MCF 10A (cell line): ENCODE data around the gene AGO3. TPM values are rescaled to one million over a fixed set of nuclear protein-coding genes. Genes with fewer than 3 reads are reported as not detected.
A peak's percentile ranks its signal among the peaks of the same experiment; 100 is the strongest.

Source experiments
- BruUV-seq: library from RNA; stranded (reverse); fragments of 400-500 nt; replicated peaks from 2 replicates; lab custom pipeline; 2021; lab: Mats Ljungman, UMichigan
- CTCF ChIA-PET: fragments of 300-600 bp; sonication (Branson Sonifier 250); formaldehyde crosslinking; extraction: SDS; loops from one replicate; lab custom pipeline; 2021; ENCODE audit warnings: antibody characterized with exemption, inconsistent platforms; lab: Yijun Ruan, JAX
- POLR2A ChIA-PET: fragments of 300-600, 350-650 bp; sonication (Branson Sonifier 250); formaldehyde crosslinking; extraction: SDS; loops from one replicate; lab custom pipeline; 2020; ENCODE audit warnings: antibody characterized with exemption, inconsistent platforms; lab: Yijun Ruan, JAX
- DNase-seq: peaks from one replicate; pipeline ENCODE4 v3.0.0-alpha.2; 2018; ENCODE audit not compliant: unreplicated experiment
- H3K27ac Mint-ChIP-seq: one replicate; pipeline ENCODE4 v1.8.0; 2022; ENCODE audit warnings: mild to moderate bottlenecking, low read depth, mixed read lengths; ENCODE audit not compliant: unreplicated experiment
- H3K27me3 Mint-ChIP-seq: one replicate; pipeline ENCODE4 v1.8.0; 2022; ENCODE audit warnings: mixed read lengths; ENCODE audit not compliant: insufficient read depth, unreplicated experiment
- H3K36me3 Mint-ChIP-seq: one replicate; pipeline ENCODE4 v1.8.0; 2022; ENCODE audit warnings: mild to moderate bottlenecking, moderate library complexity, mixed read lengths; ENCODE audit not compliant: insufficient read depth, unreplicated experiment
- H3K4me1 Mint-ChIP-seq: one replicate; pipeline ENCODE4 v1.8.0; 2022; ENCODE audit warnings: mixed read lengths; ENCODE audit not compliant: insufficient read depth, unreplicated experiment
- H3K4me3 Mint-ChIP-seq: one replicate; pipeline ENCODE4 v1.8.0; 2022; ENCODE audit warnings: mild to moderate bottlenecking, moderate library complexity, mixed read lengths; ENCODE audit not compliant: unreplicated experiment
- H3K9me3 Mint-ChIP-seq: one replicate; pipeline ENCODE4 v1.8.0; 2022; ENCODE audit warnings: mixed read lengths; ENCODE audit not compliant: unreplicated experiment
- CTCF ChIP-seq: fragments of 200-600 bp; IDR thresholded peaks from one replicate; pipeline ENCODE4 v1.8.0; 2022; ENCODE audit warnings: antibody characterized with exemption, mild to moderate bottlenecking; ENCODE audit not compliant: unreplicated experiment
- intact Hi-C: fragments of 100-400 bp; cut with micrococcal nuclease; formaldehyde crosslinking; loops from 2 replicates; pipeline ENCODE4 v1.14.1; 2022
- total RNA-seq: library from RNA; stranded (reverse); gene quantifications from 2 replicates; pipeline ENCODE4 v1.2.3, GENCODE V29; 2022

Gene AGO3
- total RNA-seq, 1 experiment from 2014 or later = 31.6 TPM

- H3K27me3 Mint-ChIP-seq = no peaks in the 10 kb centered on the region
- no TSS peak for BruUV-seq
- intact Hi-C loops = loop anchor here (2.0 kb wide), 1 partner anchor 48 kb away; the partner anchor contains the start of gene AGO3
- peak; percentile 88 for TF ChIP-seq CTCF
- peak; percentile 94 for DNase-seq
- ChIA-PET POLR2A (interaction anchor here (0.8 to 5.1 kb wide), 6 partner anchors 10 to 277 kb away, joined by 3 to 25 read pairs (median 3); partner anchors contain the start of genes AGO3 and TRAPPC3), CTCF (interaction anchor here (0.5 to 2.8 kb wide), 21 partner anchors 8 to 1097 kb away, joined by 3 to 22 read pairs (median 4); partner anchors contain the start of gene AGO3)
- peak within 1 kb of the TSS; percentile 90 for H3K27ac Mint-ChIP-seq
- peak within 1 kb of the TSS; percentile 94 for H3K4me3 Mint-ChIP-seq
- no peaks in the 10 kb centered on the region for H3K36me3 Mint-ChIP-seq
- no peaks in the 10 kb centered on the region for H3K9me3 Mint-ChIP-seq
- peaks cover 18% of the 10 kb centered on the region for H3K4me1 Mint-ChIP-seq
Observed at GRCh38 chr1:35882945-35883634, 47.8 kb upstream of the AGO3 start, which contains the start of gene AGO1. TSS of gene AGO1 (plus strand) at chr1:35883209. CDS start at chr1:35883422, 213 bp downstream.

GRCh38 chr1:35883635-35884101, 47.2 kb upstream of the AGO3 start:
- intact Hi-C loops = loop anchor here (2.0 kb wide), 1 partner anchor 47 kb away; the partner anchor contains the start of gene AGO3
- Mint-ChIP-seq H3K27me3 (no peaks in the 10 kb centered on the region), H3K4me3 (peak overlapping the region; percentile 94), H3K9me3 (no peaks in the 10 kb centered on the region), H3K27ac (peak overlapping the region; percentile 90), H3K36me3 (peaks cover 5% of the 10 kb centered on the region), H3K4me1 (peaks cover 18% of the 10 kb centered on the region)
- BruUV-seq = no TSS peak
- POLR2A ChIA-PET = interaction anchor here (0.8 to 5.1 kb wide), 6 partner anchors 10 to 277 kb away, joined by 3 to 25 read pairs (median 3); partner anchors contain the start of genes AGO3 and TRAPPC3
- DNase-seq = no peak
- no peak for TF ChIP-seq CTCF
- CTCF ChIA-PET = interaction anchor here (0.5 to 2.8 kb wide), 15 partner anchors 7 to 312 kb away, joined by 3 to 22 read pairs (median 3); partner anchors contain the start of gene AGO3

GRCh38 chr1:35884934-35885333, 46.0 kb upstream of the AGO3 start:
- DNase-seq = no peak
- POLR2A ChIA-PET = interaction anchor here (2.5 to 5.1 kb wide), 2 partner anchors 11 to 46 kb away, joined by 10 to 23 read pairs; partner anchors contain the start of gene AGO3
- no peak for TF ChIP-seq CTCF
- H3K9me3 Mint-ChIP-seq = no peaks in the 10 kb centered on the region
- no peaks in the 10 kb centered on the region for H3K27me3 Mint-ChIP-seq
- BruUV-seq = no TSS peak
- peaks cover 18% of the 10 kb centered on the region for H3K4me1 Mint-ChIP-seq
- CTCF ChIA-PET = no interaction called here
- intact Hi-C loops = no loop called here
- peaks cover 18% of the 10 kb centered on the region for H3K36me3 Mint-ChIP-seq
- peak overlapping the region; percentile 94 for H3K4me3 Mint-ChIP-seq
- H3K27ac Mint-ChIP-seq = no peak overlapping the region

GRCh38 chr1:35885961-35886558, 44.8 kb upstream of the AGO3 start:
- TF ChIP-seq CTCF = no peak
- no peak for DNase-seq
- Mint-ChIP-seq H3K27ac (no peak overlapping the region), H3K4me1 (peaks cover 18% of the 10 kb centered on the region), H3K9me3 (no peaks in the 10 kb centered on the region), H3K4me3 (no peak overlapping the region), H3K27me3 (no peaks in the 10 kb centered on the region), H3K36me3 (peaks cover 20% of the 10 kb centered on the region)
- POLR2A ChIA-PET = interaction anchor here (0.7 to 5.1 kb wide), 4 partner anchors 12 to 45 kb away, joined by 3 to 23 read pairs (median 6); partner anchors contain the start of gene AGO3
- intact Hi-C loops = no loop called here
- CTCF ChIA-PET = no interaction called here
- BruUV-seq = no TSS peak
